A549 (cell line): ENCODE measurements around the gene SLC22A8. TPM values are rescaled to one million over a fixed set of nuclear protein-coding genes. Genes with fewer than 3 reads are reported as not detected.

Source experiments
- ATAC-seq, 2 experiments: fragments of 200-7000 bp in 1 of 2; fragments of >200 bp in 1 of 2; cut with Nextera tagmentation in 1 of 2; cut with Tn5 transposase in 1 of 2; 3 replicates each; pipeline versions ENCODE4 v1.8.0 to v1.9.1; 2018 to 2020; ENCODE audit warnings: mild to moderate bottlenecking in 1 of 2, moderate library complexity in 1 of 2
- CTCF ChIA-PET: fragments of 300-600 bp; sonication (Branson Sonifier 250); formaldehyde crosslinking; extraction: SDS; loops from one replicate; lab custom pipeline; 2021; ENCODE audit warnings: antibody characterized with exemption, inconsistent platforms; lab: Yijun Ruan, JAX
- POLR2A ChIA-PET: fragments of 350-600 bp; formaldehyde crosslinking; extraction: SDS; loops from one replicate; lab custom pipeline; 2021; ENCODE audit warnings: antibody characterized with exemption, inconsistent platforms; lab: Yijun Ruan, JAX
- DNase-seq, 2 experiments: peaks; one replicate each; pipeline versions ENCODE4 v3.0.0 to v3.0.0-alpha.2; 2011 to 2016; ENCODE audit warnings: low read depth in 1 of 2, low spot score in 1 of 2
- FAIRE-seq: peaks from 2 replicates; lab custom pipeline; 2011; peaks lifted over from hg19 to GRCh38; lab: Jason Lieb, UNC
- H3K27ac ChIP-seq, 2 experiments: fragments of >200 bp; sonication (Bioruptor Twin); formaldehyde crosslinking; 3 replicates each; pipeline ENCODE4 v1.5.1; 2016 to 2017
- H3K4me1 ChIP-seq: fragments of >200 bp; sonication (Bioruptor Twin); formaldehyde crosslinking; 3 replicates; pipeline ENCODE4 v1.6.1; 2016
- H3K4me2 ChIP-seq: fragments of >200 bp; sonication (Bioruptor Twin); formaldehyde crosslinking; 3 replicates; pipeline ENCODE4 v1.6.1; 2016
- H3K4me3 ChIP-seq: fragments of >200 bp; sonication (Bioruptor Twin); formaldehyde crosslinking; 3 replicates; pipeline ENCODE4 v1.5.1; 2016
- H3K9me3 ChIP-seq: fragments of >200 bp; sonication (Bioruptor Twin); formaldehyde crosslinking; 3 replicates; pipeline ENCODE4 v1.6.1; 2016
- BHLHE40 ChIP-seq: IDR thresholded peaks from 2 replicates; pipeline ENCODE4 v1.6.1; 2012; ENCODE audit warnings: low read depth, low read length, inconsistent platforms
- CEBPB ChIP-seq, 2 experiments: fragments of >200 bp in 1 of 2; sonication (Bioruptor Twin) in 1 of 2; formaldehyde crosslinking in 1 of 2; IDR thresholded peaks; 2 replicates each; pipeline ENCODE4 v1.6.1; 2012 to 2016
- EP300 ChIP-seq, 2 experiments: fragments of >200 bp; sonication (Bioruptor Twin); formaldehyde crosslinking; IDR thresholded peaks; 2 replicates in 1 of 2; 3 replicates in 1 of 2; pipeline ENCODE4 v1.6.1; 2016 to 2017
- ESRRA ChIP-seq: fragments of 150-350 bp; IDR thresholded peaks from 2 replicates; pipeline ENCODE4 v1.6.1; 2014; ENCODE audit warnings: mild to moderate bottlenecking, low read length, borderline replicate concordance
- FOSL2 ChIP-seq, 2 experiments: fragments of 450-650 bp in 1 of 2; fragments of >200 bp in 1 of 2; sonication (Bioruptor Twin) in 1 of 2; formaldehyde crosslinking; IDR thresholded peaks; 2 replicates each; pipeline versions ENCODE4 v1.5.0 to v1.6.1; 2016 to 2020; ENCODE audit warnings: mild to moderate bottlenecking in 1 of 2, moderate library complexity in 1 of 2
- HOXB13 ChIP-seq: fragments of 250-450 bp; sonication (Bioruptor Pico); IDR thresholded peaks from 2 replicates; pipeline ENCODE4 v1.5.0; 2020; ENCODE audit warnings: low read depth, mild to moderate bottlenecking, moderate library complexity
- JUNB ChIP-seq: fragments of >200 bp; sonication (Bioruptor Twin); formaldehyde crosslinking; IDR thresholded peaks from 2 replicates; pipeline ENCODE4 v1.6.1; 2016
- KDM5A ChIP-seq: fragments of 200-600 bp; sonication (generic); IDR thresholded peaks from 2 replicates; pipeline ENCODE4 v1.6.1; 2016; ENCODE audit warnings: antibody characterized with exemption, mild to moderate bottlenecking
- MAFK ChIP-seq: fragments of 450-650 bp; IDR thresholded peaks from 2 replicates; pipeline ENCODE4 v1.6.1; 2014; ENCODE audit not compliant: partially characterized antibody
- NPAS2 ChIP-seq: fragments of 250-450 bp; sonication (Bioruptor Pico); IDR thresholded peaks from 2 replicates; pipeline ENCODE4 v1.8.0; 2022; ENCODE audit warnings: mild to moderate bottlenecking, moderate library complexity, borderline replicate concordance
- NR3C1 ChIP-seq: fragments of >200 bp; sonication (Bioruptor Twin); formaldehyde crosslinking; IDR thresholded peaks from 3 replicates; pipeline ENCODE4 v1.6.1; 2017
- POLR2AphosphoS2 ChIP-seq: conservative IDR thresholded peaks from 2 replicates; pipeline ENCODE4 v1.6.1; 2012; ENCODE audit warnings: low read length, improper control_type of control experiment, inconsistent platforms
- RAD21 ChIP-seq, 2 experiments: fragments of >200 bp in 1 of 2; sonication (Bioruptor Twin) in 1 of 2; formaldehyde crosslinking in 1 of 2; IDR thresholded peaks in 1 of 2; conservative IDR thresholded peaks in 1 of 2; 2 replicates in 1 of 2; 3 replicates in 1 of 2; pipeline ENCODE4 v1.6.1; 2012 to 2018; ENCODE audit warnings: inconsistent platforms in 1 of 2
- SMC3 ChIP-seq: fragments of >200 bp; sonication (Bioruptor Twin); formaldehyde crosslinking; IDR thresholded peaks from 3 replicates; pipeline ENCODE4 v1.6.1; 2018; ENCODE audit warnings: inconsistent platforms
- TFCP2L1 ChIP-seq: fragments of 250-450 bp; sonication (Bioruptor Pico); IDR thresholded peaks from 2 replicates; pipeline ENCODE4 v1.5.0; 2021; ENCODE audit warnings: mild to moderate bottlenecking
- USF2 ChIP-seq: fragments of 450-650 bp; IDR thresholded peaks from 2 replicates; pipeline ENCODE4 v1.6.1; 2014; ENCODE audit warnings: antibody characterized with exemption
- WGBS: methylation state at CpG from one replicate; pipeline ENCODE4 v1.1.6; 2017; ENCODE audit errors: missing lambda C conversion rate; 5-methylcytosine and 5-hydroxymethylcytosine counted together
- polyA plus RNA-seq, 4 experiments: library from polyadenylated mRNA; depleted of rRNA in 3 of 4; stranded (reverse); fragments of >200 nt; fragmentation: RNase III in 1 of 4; extraction: RNeasy Plus Mini Kit Qiagen cat#74134 plus additional on column Dnase treatment in 1 of 4; gene quantifications; 2 replicates in 3 of 4; 3 replicates in 1 of 4; pipeline ENCODE4 v1.2.3, GENCODE V29; 2011 to 2017
- TF ChIP-seq, protein P1 (sequence below): fragments of >200 bp; sonication (Bioruptor Twin); formaldehyde crosslinking; IDR thresholded peaks from 3 replicates; pipeline ENCODE4 v1.5.1; 2016
- TF ChIP-seq, protein P2 (sequence below): IDR thresholded peaks from 2 replicates; pipeline ENCODE4 v1.6.1; 2012; ENCODE audit warnings: low read depth, borderline replicate concordance
- TF ChIP-seq, protein P3 (sequence below): fragments of 200-600 bp; sonication (generic); IDR thresholded peaks from 2 replicates; pipeline ENCODE4 v1.6.1; 2016; ENCODE audit warnings: antibody characterized with exemption, mild to moderate bottlenecking, moderate library complexity

Gene SLC22A8
- polyA plus RNA-seq, 2 of the 4 experiments (the other 2 are of a cell fraction): not detected

DNA sequence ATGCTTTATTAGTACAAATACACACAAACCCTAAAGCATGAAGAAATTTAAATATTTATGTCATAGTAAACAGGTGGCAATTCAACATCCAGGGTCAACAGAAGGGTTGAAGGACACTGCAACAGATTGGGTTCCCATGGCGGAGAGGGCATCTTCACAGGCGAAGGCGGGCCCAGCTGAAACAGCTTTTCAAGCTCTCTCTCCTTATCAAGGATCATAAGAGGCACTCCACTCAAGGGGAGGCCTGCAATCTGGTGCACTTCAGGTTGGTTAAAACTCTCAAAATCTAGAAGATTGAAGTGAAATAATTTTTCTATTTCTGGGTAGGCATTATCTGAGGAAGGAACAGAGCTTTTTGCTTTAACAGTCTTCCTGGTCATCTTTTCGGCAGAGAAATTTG is 16.8 kb upstream of the SLC22A8 start:
- DNase-seq: no peak
- Histone ChIP-seq H3K4me2 (no peak overlapping the region), H3K27ac (no peak overlapping the region), H3K4me3 (no peak overlapping the region), H3K4me1 (no peaks in the 10 kb centered on the region), H3K9me3 (0 out of 3 replicates have a peak, but pooled peaks cover 3% of the 10 kb centered on the region)
- ChIA-PET CTCF (interaction anchor here (0.7 to 5.9 kb wide), 5 partner anchors 10 to 536 kb away, joined by 3 to 65 read pairs (median 9); no protein-coding TSS in a partner anchor), POLR2A (no interaction called here)
- no peak for FAIRE-seq
- WGBS: 66% methylated on average over 4 of the region's 4 CpGs
- TF ChIP-seq CEBPB (IDR thresholded peaks at IDR 0.05): no peak
- TF ChIP-seq TFCP2L1 (CRISPR knock-in tag): no peak
- no peak for ATAC-seq

DNA sequence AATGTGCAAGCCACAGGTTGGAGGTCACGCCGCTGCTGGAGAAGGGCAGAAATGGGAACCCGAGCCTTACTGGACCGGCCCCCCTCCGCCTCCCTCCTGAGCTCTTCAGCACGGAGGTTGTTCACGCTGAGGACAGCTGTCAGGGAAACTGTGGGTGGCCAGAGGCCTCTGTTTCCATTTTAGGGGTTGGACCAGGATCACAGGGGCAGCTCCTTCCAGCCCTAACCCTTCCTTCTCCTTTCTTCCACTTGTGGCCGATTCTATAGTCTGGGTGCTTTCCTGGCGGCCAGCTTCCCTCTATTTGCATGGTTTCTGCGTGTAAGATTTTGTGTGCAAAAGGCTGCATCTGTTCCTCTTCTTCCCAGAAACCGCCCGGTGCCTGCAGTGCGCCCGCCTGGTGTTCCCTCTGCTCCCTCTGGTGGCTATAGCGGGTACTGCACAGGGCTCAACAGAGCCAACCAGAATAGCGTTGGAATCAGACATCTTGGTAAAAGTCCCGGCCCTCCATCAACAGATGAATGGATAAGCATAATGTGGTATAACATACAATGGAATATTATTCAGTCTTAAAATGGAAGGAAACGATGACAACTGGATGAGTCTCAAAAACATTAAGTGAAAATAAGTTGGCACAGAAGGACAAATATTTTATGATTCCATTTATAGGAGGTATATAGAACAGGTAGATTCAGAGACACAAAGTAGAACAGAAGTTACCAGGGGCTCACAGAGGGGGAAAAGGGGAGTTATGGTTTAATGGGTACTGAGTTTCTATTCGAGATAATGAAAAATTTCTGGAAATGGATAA is 8.4 kb upstream of the SLC22A8 start:
- ATAC-seq (peak; percentile 82 to 94), FAIRE-seq (peak; percentile 85), DNase-seq (peak; percentile 74 to 81)
- Histone ChIP-seq H3K27ac (no peak overlapping the region), H3K4me3 (no peak overlapping the region), H3K4me1 (no peaks in the 10 kb centered on the region), H3K4me2 (0 out of 3 replicates have a peak overlapping the region, but pooled peaks have one; percentile 18), H3K9me3 (0 out of 3 replicates have a peak, but pooled peaks cover 3% of the 10 kb centered on the region)
- POLR2A ChIA-PET: no interaction called here
- 17% methylated on average over 16 of the region's 19 CpGs for WGBS
- TF ChIP-seq, protein P1, sequence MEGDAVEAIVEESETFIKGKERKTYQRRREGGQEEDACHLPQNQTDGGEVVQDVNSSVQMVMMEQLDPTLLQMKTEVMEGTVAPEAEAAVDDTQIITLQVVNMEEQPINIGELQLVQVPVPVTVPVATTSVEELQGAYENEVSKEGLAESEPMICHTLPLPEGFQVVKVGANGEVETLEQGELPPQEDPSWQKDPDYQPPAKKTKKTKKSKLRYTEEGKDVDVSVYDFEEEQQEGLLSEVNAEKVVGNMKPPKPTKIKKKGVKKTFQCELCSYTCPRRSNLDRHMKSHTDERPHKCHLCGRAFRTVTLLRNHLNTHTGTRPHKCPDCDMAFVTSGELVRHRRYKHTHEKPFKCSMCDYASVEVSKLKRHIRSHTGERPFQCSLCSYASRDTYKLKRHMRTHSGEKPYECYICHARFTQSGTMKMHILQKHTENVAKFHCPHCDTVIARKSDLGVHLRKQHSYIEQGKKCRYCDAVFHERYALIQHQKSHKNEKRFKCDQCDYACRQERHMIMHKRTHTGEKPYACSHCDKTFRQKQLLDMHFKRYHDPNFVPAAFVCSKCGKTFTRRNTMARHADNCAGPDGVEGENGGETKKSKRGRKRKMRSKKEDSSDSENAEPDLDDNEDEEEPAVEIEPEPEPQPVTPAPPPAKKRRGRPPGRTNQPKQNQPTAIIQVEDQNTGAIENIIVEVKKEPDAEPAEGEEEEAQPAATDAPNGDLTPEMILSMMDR: peak; percentile 86
- TF ChIP-seq POLR2AphosphoS2 (no peak), NPAS2 (CRISPR knock-in tag) (no peak), SMC3 (peak; percentile 95), RAD21 (conservative IDR thresholded peaks at IDR 0.05 in 1 of 2, IDR thresholded peaks at IDR 0.05 in 1 of 2) (peak; percentile 81 to 89), HOXB13 (CRISPR knock-in tag) (no peak)
- TF ChIP-seq, protein P2, sequence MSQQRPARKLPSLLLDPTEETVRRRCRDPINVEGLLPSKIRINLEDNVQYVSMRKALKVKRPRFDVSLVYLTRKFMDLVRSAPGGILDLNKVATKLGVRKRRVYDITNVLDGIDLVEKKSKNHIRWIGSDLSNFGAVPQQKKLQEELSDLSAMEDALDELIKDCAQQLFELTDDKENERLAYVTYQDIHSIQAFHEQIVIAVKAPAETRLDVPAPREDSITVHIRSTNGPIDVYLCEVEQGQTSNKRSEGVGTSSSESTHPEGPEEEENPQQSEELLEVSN: no peak
- CTCF ChIA-PET: interaction anchor here (0.6 to 8.5 kb wide), 32 partner anchors 9 to 634 kb away, joined by 3 to 461 read pairs (median 4); partner anchors contain the start of gene SLC22A8

DNA sequence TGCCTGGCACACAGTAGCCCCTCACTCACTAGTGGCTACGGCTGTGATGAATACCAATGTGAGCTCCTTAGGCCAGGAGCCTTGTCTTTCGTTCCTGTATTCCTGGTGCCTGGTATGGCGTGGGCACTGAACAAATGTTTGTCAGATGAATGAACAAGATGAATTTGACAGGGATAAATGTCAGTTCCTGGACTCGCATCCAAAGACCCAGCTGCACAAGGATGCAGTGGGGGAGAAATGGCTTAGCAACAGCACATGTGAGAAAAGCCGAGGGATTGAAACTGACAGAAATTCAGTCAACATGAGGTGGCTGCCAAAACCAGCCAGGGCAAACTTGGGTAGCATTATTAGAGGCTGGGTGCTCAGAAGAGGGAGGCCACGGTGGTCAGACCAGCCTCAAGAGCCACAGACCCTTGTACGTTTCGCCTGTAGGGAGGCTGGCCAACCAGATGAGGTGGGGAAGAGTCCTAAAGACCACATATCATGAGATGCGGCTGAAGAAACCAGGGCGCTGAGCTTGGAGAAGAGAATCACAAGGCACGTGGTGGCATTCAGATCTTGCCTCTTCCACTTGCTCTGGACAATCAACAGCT is 7.7 kb upstream of the SLC22A8 start:
- H3K4me3 ChIP-seq: no peak overlapping the region
- H3K4me1 ChIP-seq: no peaks in the 10 kb centered on the region
- no peak overlapping the region for H3K27ac ChIP-seq
- 0 out of 3 replicates have a peak, but pooled peaks cover under 1% of the 10 kb centered on the region for H3K9me3 ChIP-seq
- FAIRE-seq (no peak), ATAC-seq (peak in 1 of 2 experiments; percentile 8; a peak in 2 of 6 replicates), DNase-seq (no peak)
- ChIA-PET CTCF (interaction anchor here (0.6 to 8.5 kb wide), 32 partner anchors 8 to 634 kb away, joined by 3 to 461 read pairs (median 4); partner anchors contain the start of gene SLC22A8), POLR2A (interaction anchor here (0.5 kb wide), 1 partner anchor 11 kb away, joined by 3 read pairs; no protein-coding TSS in a partner anchor)
- 73% methylated on average over 11 of the region's 11 CpGs for WGBS
- H3K4me2 ChIP-seq: no peak overlapping the region
- TF ChIP-seq KDM5A: no peak
- TF ChIP-seq USF2: no peak
- TF ChIP-seq JUNB: no peak
- TF ChIP-seq HOXB13 (CRISPR knock-in tag): no peak
- TF ChIP-seq, protein P1: no peak
- no peak for TF ChIP-seq ESRRA
- TF ChIP-seq MAFK: no peak
- no peak for TF ChIP-seq NR3C1
- TF ChIP-seq, protein P3, sequence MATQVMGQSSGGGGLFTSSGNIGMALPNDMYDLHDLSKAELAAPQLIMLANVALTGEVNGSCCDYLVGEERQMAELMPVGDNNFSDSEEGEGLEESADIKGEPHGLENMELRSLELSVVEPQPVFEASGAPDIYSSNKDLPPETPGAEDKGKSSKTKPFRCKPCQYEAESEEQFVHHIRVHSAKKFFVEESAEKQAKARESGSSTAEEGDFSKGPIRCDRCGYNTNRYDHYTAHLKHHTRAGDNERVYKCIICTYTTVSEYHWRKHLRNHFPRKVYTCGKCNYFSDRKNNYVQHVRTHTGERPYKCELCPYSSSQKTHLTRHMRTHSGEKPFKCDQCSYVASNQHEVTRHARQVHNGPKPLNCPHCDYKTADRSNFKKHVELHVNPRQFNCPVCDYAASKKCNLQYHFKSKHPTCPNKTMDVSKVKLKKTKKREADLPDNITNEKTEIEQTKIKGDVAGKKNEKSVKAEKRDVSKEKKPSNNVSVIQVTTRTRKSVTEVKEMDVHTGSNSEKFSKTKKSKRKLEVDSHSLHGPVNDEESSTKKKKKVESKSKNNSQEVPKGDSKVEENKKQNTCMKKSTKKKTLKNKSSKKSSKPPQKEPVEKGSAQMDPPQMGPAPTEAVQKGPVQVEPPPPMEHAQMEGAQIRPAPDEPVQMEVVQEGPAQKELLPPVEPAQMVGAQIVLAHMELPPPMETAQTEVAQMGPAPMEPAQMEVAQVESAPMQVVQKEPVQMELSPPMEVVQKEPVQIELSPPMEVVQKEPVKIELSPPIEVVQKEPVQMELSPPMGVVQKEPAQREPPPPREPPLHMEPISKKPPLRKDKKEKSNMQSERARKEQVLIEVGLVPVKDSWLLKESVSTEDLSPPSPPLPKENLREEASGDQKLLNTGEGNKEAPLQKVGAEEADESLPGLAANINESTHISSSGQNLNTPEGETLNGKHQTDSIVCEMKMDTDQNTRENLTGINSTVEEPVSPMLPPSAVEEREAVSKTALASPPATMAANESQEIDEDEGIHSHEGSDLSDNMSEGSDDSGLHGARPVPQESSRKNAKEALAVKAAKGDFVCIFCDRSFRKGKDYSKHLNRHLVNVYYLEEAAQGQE: no peak
- TF ChIP-seq POLR2AphosphoS2: no peak
- no peak for TF ChIP-seq FOSL2 (IDR thresholded peaks at IDR 0.05)
- TF ChIP-seq FOSL2 (CRISPR knock-in tag; IDR thresholded peaks at IDR 0.05): no peak
- no peak for TF ChIP-seq EP300 (IDR thresholded peaks at IDR 0.05)
- no peak for TF ChIP-seq BHLHE40
- no peak for TF ChIP-seq RAD21 (conservative IDR thresholded peaks at IDR 0.05 in 1 of 2, IDR thresholded peaks at IDR 0.05 in 1 of 2)
